Activated effector memory CD4-positive, alpha-beta T cell treated with Interleukin-2 at 50 U/mL for 16 hours (primary cell): Measurements from ENCODE around the gene PLA2G12A.

Source experiments
- DNase-seq: peaks from one replicate; pipeline ENCODE4 v3.0.0-alpha.2; 2020

Gene PLA2G12A

GRCh38 chr4:109729718-109730618 lies at the start of gene PLA2G12A:
Gene PLA2G12A (minus strand): TSS chr4:109730070. CDS start chr4:109729809, 261 bp downstream.
- DNase-seq = peak; percentile 74

- no peak for DNase-seq
These were observed 35.0 kb upstream of the PLA2G12A start for GRCh38 chr4:109764789-109765402.

- DNase-seq = no peak
These were observed 34.5 kb upstream of the PLA2G12A start for GRCh38 chr4:109764376-109764775.

GRCh38 chr4:109760682-109761081 lies 30.8 kb upstream of the PLA2G12A start:
- no peak for DNase-seq

- DNase-seq = no peak
These were observed 25.8 kb upstream of the PLA2G12A start for GRCh38 chr4:109755656-109756055.

GRCh38 chr4:109754093-109754857 lies 24.4 kb upstream of the PLA2G12A start:
- DNase-seq = no peak

- DNase-seq = no peak
These were observed 22.7 kb upstream of the PLA2G12A start for GRCh38 chr4:109752525-109752924.

GRCh38 chr4:109751852-109752251 lies 22.0 kb upstream of the PLA2G12A start:
- DNase-seq = no peak

GRCh38 chr4:109750652-109751244 lies 20.9 kb upstream of the PLA2G12A start:
- no peak for DNase-seq

GRCh38 chr4:109749388-109750082 lies 19.7 kb upstream of the PLA2G12A start:
- DNase-seq = no peak

- DNase-seq = no peak
These were observed 18.2 kb upstream of the PLA2G12A start for GRCh38 chr4:109748114-109748513.

- no peak for DNase-seq
These were observed 16.9 kb upstream of the PLA2G12A start for GRCh38 chr4:109746728-109747127.

- no peak for DNase-seq
These were observed 16.0 kb upstream of the PLA2G12A start for GRCh38 chr4:109745830-109746229.

GRCh38 chr4:109739547-109739946 lies 9.7 kb upstream of the PLA2G12A start:
- no peak for DNase-seq

- no peak for DNase-seq
These were observed 8.4 kb upstream of the PLA2G12A start for GRCh38 chr4:109738104-109738872.

GRCh38 chr4:109735566-109736365 lies 5.9 kb upstream of the PLA2G12A start:
- no peak for DNase-seq

- no peak for DNase-seq
These were observed 3.9 kb upstream of the PLA2G12A start for GRCh38 chr4:109733728-109734127.

GRCh38 chr4:109730619-109731545 lies 1.0 kb upstream of the PLA2G12A start:
- DNase-seq = no peak

GRCh38 chr4:109729117-109729717 lies 653 bp downstream of the PLA2G12A start:
- DNase-seq = no peak
